GM23248 (cell line): Measurements from ENCODE around the gene CIPC. TPM values are rescaled to one million over a fixed set of nuclear protein-coding genes. Genes with fewer than 3 reads are reported as not detected.
A peak's percentile ranks its signal among the peaks of the same experiment; 100 is the strongest.

Source experiments
- DNase-seq: peaks from one replicate; pipeline ENCODE4 v3.0.0-alpha.2; 2015
- H2AFZ ChIP-seq: fragments of 200-600 bp; sonication (generic); 2 replicates; pipeline ENCODE4 v1.6.1; 2016; ENCODE audit warnings: antibody characterized with exemption
- H3F3A ChIP-seq: fragments of 200-600 bp; sonication (generic); 2 replicates; pipeline ENCODE4 v1.6.1; 2016; ENCODE audit warnings: mild to moderate bottlenecking, antibody characterized with exemption, mixed run types; ENCODE audit not compliant: insufficient read depth
- H3K27ac ChIP-seq: fragments of 200-600 bp; sonication (generic); 2 replicates; pipeline ENCODE4 v1.5.1; 2016; ENCODE audit warnings: mild to moderate bottlenecking
- H3K27me3 ChIP-seq: fragments of 200-600 bp; sonication (generic); replicated peaks from 2 replicates; pipeline ENCODE4 v1.6.1; 2016; ENCODE audit warnings: mild to moderate bottlenecking; ENCODE audit not compliant: insufficient read depth
- H3K36me3 ChIP-seq: fragments of 200-600 bp; sonication (generic); 2 replicates; pipeline ENCODE4 v1.6.1; 2016; ENCODE audit warnings: low read depth, mild to moderate bottlenecking
- H3K4me1 ChIP-seq: fragments of 200-600 bp; sonication (generic); 2 replicates; pipeline ENCODE4 v1.6.1; 2016; ENCODE audit warnings: mild to moderate bottlenecking; ENCODE audit not compliant: insufficient read depth
- H3K4me2 ChIP-seq: fragments of 200-600 bp; sonication (generic); one replicate; pipeline ENCODE4 v1.6.1; 2016; ENCODE audit warnings: mild to moderate bottlenecking; ENCODE audit not compliant: unreplicated experiment
- H3K4me3 ChIP-seq: fragments of 200-600 bp; sonication (generic); 2 replicates; pipeline ENCODE4 v1.5.1; 2016; ENCODE audit warnings: mild to moderate bottlenecking
- H3K79me2 ChIP-seq: fragments of 200-600 bp; sonication (generic); 2 replicates; pipeline ENCODE4 v1.6.1; 2016; ENCODE audit warnings: mild to moderate bottlenecking; ENCODE audit not compliant: insufficient read depth
- H3K9ac ChIP-seq: fragments of 200-600 bp; sonication (generic); 2 replicates; pipeline ENCODE4 v1.6.1; 2016; ENCODE audit warnings: mild to moderate bottlenecking
- H3K9me2 ChIP-seq: fragments of 200-600 bp; sonication (generic); 2 replicates; pipeline ENCODE4 v1.6.1; 2016; ENCODE audit warnings: mixed run types, mild to moderate bottlenecking, moderate library complexity; ENCODE audit not compliant: insufficient read depth
- H3K9me3 ChIP-seq: fragments of 200-600 bp; sonication (generic); one replicate; pipeline ENCODE4 v1.6.1; 2017; ENCODE audit warnings: low read depth
- H4K20me1 ChIP-seq: fragments of 200-600 bp; sonication (generic); 2 replicates; pipeline ENCODE4 v1.6.0; 2016; ENCODE audit not compliant: insufficient read depth
- EZH2 ChIP-seq: fragments of 200-600 bp; sonication (generic); IDR thresholded peaks from 2 replicates; pipeline ENCODE4 v1.6.1; 2018; ENCODE audit warnings: antibody characterized with exemption, mild to moderate bottlenecking; ENCODE audit not compliant: insufficient read depth, poor library complexity, severe bottlenecking
- EZH2phosphoT487 ChIP-seq: fragments of 200-600 bp; sonication (generic); IDR thresholded peaks from 2 replicates; pipeline ENCODE4 v1.6.1; 2018; ENCODE audit warnings: antibody characterized with exemption, moderate library complexity, mild to moderate bottlenecking, low read depth; ENCODE audit not compliant: insufficient read depth
- whole genome bisulfite sequencing, 2 experiments: methylation state at CpG; one replicate each; pipeline ENCODE4 v1.1.6; 2015 to 2017; ENCODE audit warnings: low lambda C conversion rate in 2 of 2, low coverage in 1 of 2; ENCODE audit errors: missing lambda C conversion rate in 2 of 2; 5-methylcytosine and 5-hydroxymethylcytosine counted together
- in situ Hi-C: fragments of 300-500 bp; cut with MboI; formaldehyde crosslinking; loops from 2 replicates; pipeline ENCODE4 v1.15.0; 2020
- polyA plus RNA-seq: library from polyadenylated mRNA; unstranded; fragments of >200 nt; fragmentation: Nextera tagmentation; extraction: Ambion mirVana; gene quantifications from 2 replicates; pipeline ENCODE4 v1.2.1, GENCODE V29; 2016
- total RNA-seq: library from RNA; depleted of rRNA; stranded (reverse); fragments of >200 nt; shearing (Covaris generic); gene quantifications from 2 replicates; pipeline ENCODE4 v1.2.3, GENCODE V29; 2014

The CIPC gene
- total and polyA plus RNA-seq, 2 experiments from 2014 or later = 5.5 to 10.8 TPM

- H3K36me3 ChIP-seq = no peaks in the 10 kb centered on the region
- H3K27ac ChIP-seq = no peak overlapping the region
- no peak overlapping the region for H3K4me3 ChIP-seq
- 38 to 45% methylated on average over 10 of the region's 10 CpGs for WGBS, 2 experiments
- no peak overlapping the region for H3K4me2 ChIP-seq
- no peaks in the 10 kb centered on the region for H3K9me2 ChIP-seq
- H3K9me3 ChIP-seq = no peaks in the 10 kb centered on the region
- H4K20me1 ChIP-seq = no peaks in the 10 kb centered on the region
- H3K27me3 ChIP-seq = no peaks in the 10 kb centered on the region
- no peaks in the 10 kb centered on the region for H3K79me2 ChIP-seq
- H2AFZ ChIP-seq = no peak overlapping the region
- no peaks in the 10 kb centered on the region for H3F3A ChIP-seq
- H3K9ac ChIP-seq = no peak overlapping the region
- TF ChIP-seq EZH2phosphoT487 (no peak), EZH2 (no peak)
- in situ Hi-C loops = loop anchor here (10.0 kb wide), 2 partner anchors 149 to 179 kb away; no protein-coding TSS in a partner anchor
- peaks cover 5% of the 10 kb centered on the region; the same call in 1 of the 2 replicates for H3K4me1 ChIP-seq
- peak; percentile 77 for DNase-seq
Observed at GRCh38 chr14:77063571-77064171, 34.4 kb upstream of the CIPC start.

GRCh38 chr14:77064521-77065178 is 33.4 kb upstream of the CIPC start:
- no peak for DNase-seq
- Histone ChIP-seq H3K4me3 (no peak overlapping the region), H3K9me3 (no peaks in the 10 kb centered on the region), H3K4me1 (no peaks in the 10 kb centered on the region), H3K4me2 (no peak overlapping the region), H2AFZ (no peak overlapping the region), H3K36me3 (no peaks in the 10 kb centered on the region), H3K27ac (no peak overlapping the region), H3K9ac (no peak overlapping the region), H3K79me2 (no peaks in the 10 kb centered on the region), H3K9me2 (no peaks in the 10 kb centered on the region), H3K27me3 (no peaks in the 10 kb centered on the region), H4K20me1 (no peaks in the 10 kb centered on the region), H3F3A (no peaks in the 10 kb centered on the region)
- 78 to 81% methylated on average over 8 of the region's 8 CpGs for WGBS, 2 experiments
- no peak for TF ChIP-seq EZH2
- TF ChIP-seq EZH2phosphoT487 = no peak
- in situ Hi-C loops = loop anchor here (10.0 kb wide), 2 partner anchors 150 to 180 kb away; no protein-coding TSS in a partner anchor

GRCh38 chr14:77065851-77066577 is 32.0 kb upstream of the CIPC start:
- H3K27ac ChIP-seq = no peak overlapping the region
- H3K9me3 ChIP-seq = no peaks in the 10 kb centered on the region
- WGBS, 2 experiments = 67 to 68% methylated on average over 6 of the region's 6 CpGs
- H3K4me2 ChIP-seq = no peak overlapping the region
- H4K20me1 ChIP-seq = no peaks in the 10 kb centered on the region
- no peaks in the 10 kb centered on the region for H3K79me2 ChIP-seq
- in situ Hi-C loops = loop anchor here (10.0 kb wide), 2 partner anchors 151 to 181 kb away; no protein-coding TSS in a partner anchor
- H3K27me3 ChIP-seq = no peaks in the 10 kb centered on the region
- H3K9ac ChIP-seq = no peak overlapping the region
- H2AFZ ChIP-seq = no peak overlapping the region
- H3K9me2 ChIP-seq = no peaks in the 10 kb centered on the region
- no peak overlapping the region for H3K4me3 ChIP-seq
- TF ChIP-seq EZH2 (no peak), EZH2phosphoT487 (no peak)
- no peaks in the 10 kb centered on the region for H3F3A ChIP-seq
- H3K4me1 ChIP-seq = no peaks in the 10 kb centered on the region
- H3K36me3 ChIP-seq = no peaks in the 10 kb centered on the region
- DNase-seq = peak; percentile 45

GRCh38 chr14:77066578-77067172 is 31.4 kb upstream of the CIPC start:
- H3K27me3 ChIP-seq = no peaks in the 10 kb centered on the region
- no peaks in the 10 kb centered on the region for H3K4me1 ChIP-seq
- no peaks in the 10 kb centered on the region for H3K9me3 ChIP-seq
- in situ Hi-C loops = loop anchor here (10.0 kb wide), 2 partner anchors 152 to 182 kb away; no protein-coding TSS in a partner anchor
- H3K4me2 ChIP-seq = no peak overlapping the region
- no peaks in the 10 kb centered on the region for H3K9me2 ChIP-seq
- H3K4me3 ChIP-seq = no peak overlapping the region
- H3K79me2 ChIP-seq = no peaks in the 10 kb centered on the region
- no peaks in the 10 kb centered on the region for H4K20me1 ChIP-seq
- H3K9ac ChIP-seq = no peak overlapping the region
- peaks cover 5% of the 10 kb centered on the region for H3F3A ChIP-seq
- 42 to 53% methylated on average over 10 of the region's 10 CpGs for WGBS, 2 experiments
- TF ChIP-seq EZH2 (no peak), EZH2phosphoT487 (no peak)
- H3K36me3 ChIP-seq = no peaks in the 10 kb centered on the region
- H3K27ac ChIP-seq = no peak overlapping the region
- no peak for DNase-seq
- H2AFZ ChIP-seq = no peak overlapping the region
